Keratinocyte (primary cell): Measurements from ENCODE around the gene NPSR1. TPM values are rescaled to one million over a fixed set of nuclear protein-coding genes. Genes with fewer than 3 reads are reported as not detected.

Experiments
- DNase-seq: peaks from one replicate; pipeline ENCODE4 v3.0.0-alpha.2; 2011; ENCODE audit warnings: low read depth, missing footprints, low spot score
- FAIRE-seq: peaks from 2 replicates; lab custom pipeline; 2011; peaks lifted over from hg19 to GRCh38; lab: Jason Lieb, UNC
- H2AFZ ChIP-seq: 2 replicates; pipeline ENCODE4 v1.6.0; 2012; ENCODE audit warnings: low read length, control low read depth, inconsistent platforms; ENCODE audit not compliant: control insufficient read depth
- H3K27ac ChIP-seq: 2 replicates; pipeline ENCODE4 v1.5.1; 2011; ENCODE audit warnings: low read length; ENCODE audit not compliant: control insufficient read depth, insufficient read depth
- H3K27me3 ChIP-seq: 3 replicates; pipeline ENCODE4 v1.6.0; 2011; ENCODE audit warnings: low read length; ENCODE audit not compliant: control insufficient read depth, insufficient read depth; ENCODE audit errors: extremely low read depth
- H3K36me3 ChIP-seq, 2 experiments: 2 replicates in 1 of 2; 3 replicates in 1 of 2; pipeline ENCODE4 v1.5.1; 2011; ENCODE audit warnings: low read length in 2 of 2, mild to moderate bottlenecking in 1 of 2; ENCODE audit not compliant: control insufficient read depth in 2 of 2, insufficient read depth in 2 of 2; ENCODE audit errors: extremely low read depth in 1 of 2
- H3K4me1 ChIP-seq: 3 replicates; pipeline ENCODE4 v1.5.1; 2011; ENCODE audit warnings: low read length; ENCODE audit not compliant: control insufficient read depth, insufficient read depth; ENCODE audit errors: extremely low read depth
- H3K4me2 ChIP-seq: 3 replicates; pipeline ENCODE4 v1.6.0; 2011; ENCODE audit warnings: low read depth, low read length; ENCODE audit not compliant: control insufficient read depth, insufficient read depth; ENCODE audit errors: extremely low read depth
- H3K4me3 ChIP-seq, 3 experiments: fragments of 200-600 bp in 1 of 3; sonication (generic) in 1 of 3; 2 replicates in 2 of 3; 3 replicates in 1 of 3; pipeline ENCODE4 v1.5.1; 2011 to 2016; ENCODE audit warnings: low read length in 3 of 3, mild to moderate bottlenecking in 3 of 3, control low read depth in 2 of 3, inconsistent platforms in 1 of 3, low read depth in 1 of 3, mixed read lengths in 1 of 3, mixed run types in 1 of 3, moderate library complexity in 1 of 3; ENCODE audit not compliant: control insufficient read depth in 2 of 3, insufficient read depth in 2 of 3; ENCODE audit errors: extremely low read depth in 1 of 3
- H3K79me2 ChIP-seq: 2 replicates; pipeline ENCODE4 v1.6.0; 2012; ENCODE audit warnings: low read length; ENCODE audit not compliant: control insufficient read depth, insufficient read depth
- H3K9ac ChIP-seq: 3 replicates; pipeline ENCODE4 v1.6.0; 2011; ENCODE audit warnings: low read length; ENCODE audit not compliant: control insufficient read depth, insufficient read depth; ENCODE audit errors: extremely low read depth
- H3K9me1 ChIP-seq: 3 replicates; pipeline ENCODE4 v1.6.0; 2011; ENCODE audit warnings: low read length; ENCODE audit not compliant: control insufficient read depth, insufficient read depth; ENCODE audit errors: extremely low read depth
- H3K9me3 ChIP-seq: 2 replicates; pipeline ENCODE4 v1.5.1; 2012; ENCODE audit warnings: low read depth, low read length; ENCODE audit not compliant: control insufficient read depth
- H4K20me1 ChIP-seq: 3 replicates; pipeline ENCODE4 v1.6.0; 2011; ENCODE audit warnings: low read length; ENCODE audit not compliant: control insufficient read depth, insufficient read depth; ENCODE audit errors: extremely low read depth
- CTCF ChIP-seq, 3 experiments: IDR thresholded peaks in 1 of 3; conservative IDR thresholded peaks in 1 of 3; optimal IDR thresholded peaks in 1 of 3; 2 replicates in 2 of 3; 3 replicates in 1 of 3; pipeline versions ENCODE3 to v1.5.1; 2011; ENCODE audit warnings: low read length in 3 of 3, mild to moderate bottlenecking in 3 of 3, moderate library complexity in 2 of 3, control low read depth in 1 of 3, inconsistent platforms in 1 of 3; ENCODE audit not compliant: insufficient read depth in 2 of 3; ENCODE audit errors: extremely low read depth in 1 of 3
- EZH2 ChIP-seq: IDR thresholded peaks from one replicate; pipeline ENCODE4 v1.6.1; 2012; ENCODE audit warnings: inconsistent platforms, mild to moderate bottlenecking, low read length, moderate library complexity
- dilution Hi-C: fragments of 300-500 bp; cut with MboI; formaldehyde crosslinking; loops from one replicate; pipeline ENCODE4 v1.7.0; 2020; ENCODE audit warnings: low sequenced_read_pairs; ENCODE audit not compliant: extremely low pct_ligation_motif_present
- polyA plus RNA-seq, 5 experiments: library from polyadenylated mRNA; depleted of rRNA in 3 of 5; stranded (reverse) in 3 of 5; stranded (forward) in 1 of 5; unstranded in 1 of 5; fragments of >200 nt; gene quantifications; 1 replicate in 1 of 5; 2 replicates in 3 of 5; 3 replicates in 1 of 5; pipeline versions ENCODE4 v1.2.1 to v1.2.3, GENCODE V29; 2011 to 2012; ENCODE audit warnings: missing spikeins in 2 of 5, low read depth in 1 of 5, low replicate concordance in 1 of 5

Gene NPSR1
- polyA plus RNA-seq, 1 donor (not counting 4 experiments of a cell fraction or from before 2014, with no cell fraction given), result not detected

- Histone ChIP-seq H3K9me1 (no peaks in the 10 kb centered on the region), H4K20me1 (no peaks in the 10 kb centered on the region), H3K4me1 (no peaks in the 10 kb centered on the region), H3K27ac (no peak overlapping the region), H3K4me3 (no peak overlapping the region), H2AFZ (no peak overlapping the region), H3K27me3 (no peaks in the 10 kb centered on the region), H3K9ac (no peak overlapping the region), H3K36me3 (no peaks in the 10 kb centered on the region), H3K9me3 (no peaks in the 10 kb centered on the region), H3K4me2 (no peak overlapping the region), H3K79me2 (no peaks in the 10 kb centered on the region)
- no peak for TF ChIP-seq CTCF (optimal IDR thresholded peaks at IDR 0.05 in 1 of 3, IDR thresholded peaks at IDR 0.05 in 1 of 3, conservative IDR thresholded peaks at IDR 0.05 in 1 of 3; ENCODE audit: extremely low read depth in 1 of 3, insufficient read depth in 2 of 3, low read length in 3 of 3)
- no peak for TF ChIP-seq EZH2
- dilution Hi-C loops, result no loop called here
- DNase-seq, result no peak
- FAIRE-seq, result no peak
These were observed 37.6 kb upstream of the NPSR1 start for GRCh38 chr7:34620425-34620824.

GRCh38 chr7:34622182-34622581 lies 35.8 kb upstream of the NPSR1 start:
- Histone ChIP-seq H3K4me2 (no peak overlapping the region), H3K9me3 (no peaks in the 10 kb centered on the region), H3K27me3 (no peaks in the 10 kb centered on the region), H3K79me2 (no peaks in the 10 kb centered on the region), H3K4me1 (no peaks in the 10 kb centered on the region), H3K4me3 (no peak overlapping the region), H3K9ac (no peak overlapping the region), H3K27ac (no peak overlapping the region), H3K36me3 (no peaks in the 10 kb centered on the region), H3K9me1 (no peaks in the 10 kb centered on the region), H2AFZ (no peak overlapping the region), H4K20me1 (no peaks in the 10 kb centered on the region)
- no peak for TF ChIP-seq EZH2
- no peak for TF ChIP-seq CTCF (optimal IDR thresholded peaks at IDR 0.05 in 1 of 3, IDR thresholded peaks at IDR 0.05 in 1 of 3, conservative IDR thresholded peaks at IDR 0.05 in 1 of 3; ENCODE audit: extremely low read depth in 1 of 3, insufficient read depth in 2 of 3, low read length in 3 of 3)
- dilution Hi-C loops, result no loop called here
- DNase-seq (no peak), FAIRE-seq (no peak)
